Activated CD4-positive, alpha-beta T cell treated with anti-CD3 and anti-CD28 coated beads, Interleukin-2, Interleukin-6, amounts not matched to agents 100 ng/mL and 50 ng/mL, durations not matched to agents 16 hours and 8 hours (primary cell): ENCODE data around the gene THY1.
"Not testable (repeated sequence)": the region's sequence is repeated elsewhere in the genome, so short reads cannot be mapped to it uniquely, and the experiment has no call there.

Source experiments
- DNase-seq: peaks from one replicate; pipeline ENCODE4 v3.0.0-alpha.2; 2020

The THY1 gene

GRCh38 chr11:119417726-119418540, 5.0 kb downstream of the THY1 start:
- DNase-seq, result no peak

- DNase-seq, result no peak
Observed at GRCh38 chr11:119416606-119417580, 6.1 kb downstream of the THY1 start.

GRCh38 chr11:119415966-119416365, 7.0 kb downstream of the THY1 start:
- DNase-seq, result no peak

GRCh38 chr11:119415517-119415916, 7.5 kb downstream of the THY1 start:
- DNase-seq, result no peak

GRCh38 chr11:119414734-119415133, 8.2 kb downstream of the THY1 start:
- DNase-seq, result no peak

- no peak for DNase-seq
Observed at GRCh38 chr11:119414321-119414720, 8.7 kb downstream of the THY1 start.

GRCh38 chr11:119412072-119412471, 10.9 kb downstream of the THY1 start:
- no peak for DNase-seq

- no peak for DNase-seq
Observed at GRCh38 chr11:119410501-119410900, 12.5 kb downstream of the THY1 start.

GRCh38 chr11:119409731-119410130, 13.2 kb downstream of the THY1 start:
- DNase-seq, result no peak

- no peak for DNase-seq
Observed at GRCh38 chr11:119406005-119406404, 17.0 kb downstream of the THY1 start.

- DNase-seq, result not testable (repeated sequence)
Observed at GRCh38 chr11:119405448-119405847, 17.5 kb downstream of the THY1 start.

GRCh38 chr11:119404872-119405271, 18.1 kb downstream of the THY1 start:
- DNase-seq, result no peak

- no peak for DNase-seq
Observed at GRCh38 chr11:119403021-119403420, 20.0 kb downstream of the THY1 start.

- DNase-seq, result no peak
Observed at GRCh38 chr11:119402470-119402869, 20.5 kb downstream of the THY1 start.

- no peak for DNase-seq
Observed at GRCh38 chr11:119400860-119401259, 22.1 kb downstream of the THY1 start.

GRCh38 chr11:119397740-119398139, 25.2 kb downstream of the THY1 start:
- no peak for DNase-seq

- DNase-seq, result no peak
Observed at GRCh38 chr11:119396835-119397234, 26.1 kb downstream of the THY1 start.

GRCh38 chr11:119391275-119391674, 31.7 kb downstream of the THY1 start:
- DNase-seq, result no peak

- DNase-seq, result peak; percentile 19
Observed at GRCh38 chr11:119389611-119390254, 33.2 kb downstream of the THY1 start.

- DNase-seq, result no peak
Observed at GRCh38 chr11:119388103-119388502, 34.9 kb downstream of the THY1 start.

GRCh38 chr11:119384332-119384731, 38.6 kb downstream of the THY1 start:
- DNase-seq, result no peak

GRCh38 chr11:119382513-119382912, 40.5 kb downstream of the THY1 start:
- DNase-seq, result not testable (repeated sequence)

GRCh38 chr11:119382101-119382500, 40.9 kb downstream of the THY1 start:
- DNase-seq, result no peak
